Measurements from ENCODE around the gene EIF4G1.

DNA sequence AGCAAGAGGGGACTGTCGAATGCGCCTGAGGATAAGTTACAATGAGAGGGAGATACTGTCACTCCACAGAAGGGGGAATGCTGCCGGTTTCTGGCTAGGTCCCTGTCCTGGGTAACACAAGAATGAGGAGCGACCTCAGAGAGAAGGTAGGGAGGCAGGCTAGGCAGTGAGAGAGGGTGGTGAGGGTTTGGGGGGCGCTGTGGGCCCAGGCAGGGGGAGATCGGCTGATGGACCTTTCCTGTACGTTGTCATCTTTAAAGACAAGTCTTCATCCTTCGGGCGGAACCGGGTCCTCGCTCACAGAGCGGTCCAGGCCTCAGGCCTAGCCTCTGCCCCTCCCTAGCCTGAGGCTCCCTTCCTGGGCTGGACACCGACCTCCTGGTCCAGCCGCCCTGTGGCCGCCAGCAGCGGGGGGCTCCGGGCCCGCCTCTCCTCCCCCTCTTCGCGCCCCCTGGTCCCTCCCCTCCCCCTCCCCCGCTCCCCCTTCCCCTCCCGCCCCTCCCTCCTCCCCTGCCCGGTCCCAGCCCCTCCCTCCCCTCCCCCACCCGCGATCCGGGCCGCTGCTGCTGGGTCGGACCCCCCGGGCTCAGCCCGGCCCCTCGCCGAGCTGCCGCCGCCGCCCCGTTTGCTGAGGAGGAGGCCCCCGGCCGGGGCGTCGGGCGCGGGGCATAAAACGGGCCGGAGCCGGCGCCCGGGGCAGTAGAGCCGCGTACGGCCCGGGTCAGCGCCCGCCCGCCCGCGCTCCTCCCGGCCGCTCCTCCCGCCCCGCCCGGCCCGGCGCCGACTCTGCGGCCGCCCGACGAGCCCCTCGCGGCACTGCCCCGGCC is 65.2 kb downstream of the EIF4G1 start, which contains the start of gene CHRD:
- TF ChIP-seq, protein P1, sequence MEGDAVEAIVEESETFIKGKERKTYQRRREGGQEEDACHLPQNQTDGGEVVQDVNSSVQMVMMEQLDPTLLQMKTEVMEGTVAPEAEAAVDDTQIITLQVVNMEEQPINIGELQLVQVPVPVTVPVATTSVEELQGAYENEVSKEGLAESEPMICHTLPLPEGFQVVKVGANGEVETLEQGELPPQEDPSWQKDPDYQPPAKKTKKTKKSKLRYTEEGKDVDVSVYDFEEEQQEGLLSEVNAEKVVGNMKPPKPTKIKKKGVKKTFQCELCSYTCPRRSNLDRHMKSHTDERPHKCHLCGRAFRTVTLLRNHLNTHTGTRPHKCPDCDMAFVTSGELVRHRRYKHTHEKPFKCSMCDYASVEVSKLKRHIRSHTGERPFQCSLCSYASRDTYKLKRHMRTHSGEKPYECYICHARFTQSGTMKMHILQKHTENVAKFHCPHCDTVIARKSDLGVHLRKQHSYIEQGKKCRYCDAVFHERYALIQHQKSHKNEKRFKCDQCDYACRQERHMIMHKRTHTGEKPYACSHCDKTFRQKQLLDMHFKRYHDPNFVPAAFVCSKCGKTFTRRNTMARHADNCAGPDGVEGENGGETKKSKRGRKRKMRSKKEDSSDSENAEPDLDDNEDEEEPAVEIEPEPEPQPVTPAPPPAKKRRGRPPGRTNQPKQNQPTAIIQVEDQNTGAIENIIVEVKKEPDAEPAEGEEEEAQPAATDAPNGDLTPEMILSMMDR (IDR thresholded peaks at IDR 0.05; ENCODE audit: poor library complexity), result no peak
- TF ChIP-seq EZH2phosphoT487 (IDR thresholded peaks at IDR 0.05; ENCODE audit: low read depth, severe bottlenecking, unreplicated experiment), result no peak

All from hepatocyte (in vitro differentiated cells).